Neural cell (in vitro differentiated cells): Measurements from ENCODE around the gene UNC5C.

Experiments used
- CTCF ChIP-seq: fragments of 450-650 bp; IDR thresholded peaks from 2 replicates; pipeline ENCODE4 v1.5.1; 2014; ENCODE audit warnings: antibody characterized with exemption, mild to moderate bottlenecking, moderate library complexity; ENCODE audit not compliant: poor library complexity, severe bottlenecking
- POLR2AphosphoS5 ChIP-seq: IDR thresholded peaks from 2 replicates; pipeline ENCODE4 v1.6.1; 2012
- RAD21 ChIP-seq: fragments of 450-650 bp; conservative IDR thresholded peaks from 2 replicates; pipeline ENCODE4 v1.6.1; 2014; ENCODE audit warnings: antibody characterized with exemption, mild to moderate bottlenecking, moderate library complexity
- REST ChIP-seq: IDR thresholded peaks from 2 replicates; pipeline ENCODE4 v1.6.1; 2012; ENCODE audit warnings: borderline replicate concordance

- TF ChIP-seq CTCF (no peak), RAD21 (no peak), POLR2AphosphoS5 (no peak), REST (no peak)
Measured at GRCh38 chr4:95478679-95479078, 70.1 kb downstream of the UNC5C start.
